NCI-H345 (cell line): ENCODE data around the gene HBQ1.
"Not testable (repeated sequence)": the region's sequence is repeated elsewhere in the genome, so short reads cannot be mapped to it uniquely, and the experiment has no call there.

Experiments used
- DNase-seq: peaks from one replicate; lab custom pipeline; 2025; lab: John Stamatoyannopoulos, UW

Gene HBQ1

GRCh38 chr16:160691-161190, 19.5 kb upstream of the HBQ1 start:
- no peak for DNase-seq

DNA sequence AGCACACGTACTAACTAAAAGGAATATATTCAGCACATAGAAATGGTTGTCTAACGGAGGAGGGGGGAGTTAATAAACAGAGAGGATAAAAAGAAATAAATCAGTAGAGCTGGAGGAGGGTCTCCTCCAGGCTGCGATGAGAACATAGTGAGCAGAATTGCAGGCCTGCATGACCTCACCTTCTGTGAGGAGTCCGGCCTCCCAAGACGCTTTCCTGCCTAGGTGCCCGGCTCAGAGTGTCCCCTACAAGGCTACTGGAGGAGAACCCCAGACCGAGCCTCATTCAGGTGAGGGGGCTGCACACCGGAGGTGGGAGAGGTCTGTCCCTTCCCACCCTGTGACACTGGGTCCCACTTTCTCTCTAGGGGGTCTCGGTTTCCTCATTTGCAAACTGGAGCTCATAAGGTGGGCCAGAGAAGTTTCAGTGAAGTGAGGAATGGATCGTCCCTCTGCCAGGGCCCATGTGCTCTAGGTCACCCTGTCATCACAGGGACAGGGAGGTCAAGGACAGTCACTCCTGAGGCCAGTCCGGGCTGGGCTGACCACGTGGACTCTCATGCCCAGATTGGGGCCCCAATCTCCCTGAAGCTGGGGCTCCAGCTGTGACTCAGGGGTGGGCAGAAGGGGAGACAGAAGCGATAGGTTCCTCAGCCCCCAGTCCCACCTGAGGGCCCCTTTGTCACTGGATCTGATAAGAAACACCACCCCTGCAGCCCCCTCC, 17.8 kb upstream of the HBQ1 start:
- no peak for DNase-seq

DNA sequence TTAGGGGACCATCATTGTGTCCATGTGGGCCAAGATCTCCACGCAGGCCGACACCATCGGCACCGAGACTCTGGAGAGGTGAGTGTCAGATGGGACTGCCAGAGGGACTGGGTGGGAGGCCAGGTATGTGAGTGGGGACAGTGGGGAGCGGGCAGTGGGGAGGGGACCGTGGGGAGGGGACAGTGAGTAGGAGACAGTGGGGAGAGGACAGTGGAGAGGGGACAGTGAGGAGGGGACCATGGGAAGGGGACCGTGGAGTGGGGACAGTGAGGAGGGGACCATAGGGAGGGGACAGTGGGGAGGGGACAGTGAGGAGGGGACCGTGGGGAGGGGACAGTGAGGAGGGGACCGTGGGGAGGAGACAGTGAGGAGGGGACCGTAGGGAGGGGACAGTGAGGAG, 17.1 kb upstream of the HBQ1 start:
- DNase-seq: not testable (repeated sequence)

- not testable (repeated sequence) for DNase-seq
These were observed 16.6 kb upstream of the HBQ1 start for GRCh38 chr16:163696-164095.

GRCh38 chr16:164134-164823, 16.0 kb upstream of the HBQ1 start:
- not testable (repeated sequence) for DNase-seq

GRCh38 chr16:164827-165538, 15.3 kb upstream of the HBQ1 start:
- no peak for DNase-seq

DNA sequence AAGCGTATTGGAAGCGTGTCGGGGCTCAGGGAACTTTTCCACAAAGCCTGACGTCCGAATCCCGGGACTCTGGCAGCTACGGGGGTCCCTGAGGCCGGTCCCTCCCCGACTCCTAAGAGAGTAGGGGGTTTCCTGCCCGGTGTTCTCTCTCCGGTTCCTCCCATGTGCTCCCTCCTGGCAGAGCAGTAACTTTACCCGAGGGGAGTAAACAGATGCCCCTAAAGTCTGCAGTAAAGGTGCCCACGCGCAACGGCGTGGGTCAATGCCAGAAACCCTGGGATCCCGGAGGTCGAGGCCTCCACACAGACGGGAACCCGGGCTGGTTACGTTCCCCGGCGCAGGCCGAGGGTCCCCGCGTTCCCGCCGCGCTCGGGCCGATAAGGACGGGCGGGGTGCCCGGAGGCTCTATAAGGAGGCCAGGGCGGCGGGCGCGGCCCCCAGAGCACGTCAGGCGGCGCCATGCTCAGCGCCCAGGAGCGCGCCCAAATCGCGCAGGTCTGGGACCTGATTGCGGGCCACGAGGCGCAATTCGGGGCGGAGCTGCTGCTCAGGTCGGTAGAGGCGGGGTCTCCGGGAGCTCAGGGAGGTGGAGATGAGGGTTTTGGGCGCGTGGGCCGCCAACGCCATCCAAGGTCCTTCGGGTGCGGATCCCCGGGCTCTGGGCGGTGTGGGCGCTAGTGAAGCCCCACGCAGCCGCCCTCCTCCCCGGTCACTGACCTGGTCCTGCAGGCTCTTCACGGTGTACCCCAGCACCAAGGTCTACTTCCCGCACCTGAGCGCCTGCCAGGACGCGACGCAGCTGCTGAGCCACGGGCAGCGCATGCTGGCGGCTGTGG, 14.5 kb upstream of the HBQ1 start, which contains the start of gene HBM:
TSS of gene HBM (plus strand) at position 440 of the 836 bp plus-strand sequence. CDS start at position 460, 20 bp downstream.
- no peak for DNase-seq

- DNase-seq: no peak
These were observed 13.7 kb upstream of the HBQ1 start for GRCh38 chr16:166375-167121.

GRCh38 chr16:167122-167690, 13.1 kb upstream of the HBQ1 start:
- no peak for DNase-seq

- DNase-seq: no peak
These were observed 11.8 kb upstream of the HBQ1 start for GRCh38 chr16:168424-168823.

GRCh38 chr16:169014-169413, 11.2 kb upstream of the HBQ1 start:
- no peak for DNase-seq

DNA sequence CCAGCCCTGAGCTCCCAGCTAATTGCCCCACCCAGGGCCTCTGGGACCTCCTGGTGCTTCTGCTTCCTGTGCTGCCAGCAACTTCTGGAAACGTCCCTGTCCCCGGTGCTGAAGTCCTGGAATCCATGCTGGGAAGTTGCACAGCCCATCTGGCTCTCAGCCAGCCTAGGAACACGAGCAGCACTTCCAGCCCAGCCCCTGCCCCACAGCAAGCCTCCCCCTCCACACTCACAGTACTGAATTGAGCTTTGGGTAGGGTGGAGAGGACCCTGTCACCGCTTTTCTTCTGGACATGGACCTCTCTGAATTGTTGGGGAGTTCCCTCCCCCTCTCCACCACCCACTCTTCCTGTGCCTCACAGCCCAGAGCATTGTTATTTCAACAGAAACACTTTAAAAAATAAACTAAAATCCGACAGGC, 10.2 kb upstream of the HBQ1 start:
- peak; percentile 45 for DNase-seq

- no peak for DNase-seq
These were observed 9.5 kb upstream of the HBQ1 start for GRCh38 chr16:170788-171187.

DNA sequence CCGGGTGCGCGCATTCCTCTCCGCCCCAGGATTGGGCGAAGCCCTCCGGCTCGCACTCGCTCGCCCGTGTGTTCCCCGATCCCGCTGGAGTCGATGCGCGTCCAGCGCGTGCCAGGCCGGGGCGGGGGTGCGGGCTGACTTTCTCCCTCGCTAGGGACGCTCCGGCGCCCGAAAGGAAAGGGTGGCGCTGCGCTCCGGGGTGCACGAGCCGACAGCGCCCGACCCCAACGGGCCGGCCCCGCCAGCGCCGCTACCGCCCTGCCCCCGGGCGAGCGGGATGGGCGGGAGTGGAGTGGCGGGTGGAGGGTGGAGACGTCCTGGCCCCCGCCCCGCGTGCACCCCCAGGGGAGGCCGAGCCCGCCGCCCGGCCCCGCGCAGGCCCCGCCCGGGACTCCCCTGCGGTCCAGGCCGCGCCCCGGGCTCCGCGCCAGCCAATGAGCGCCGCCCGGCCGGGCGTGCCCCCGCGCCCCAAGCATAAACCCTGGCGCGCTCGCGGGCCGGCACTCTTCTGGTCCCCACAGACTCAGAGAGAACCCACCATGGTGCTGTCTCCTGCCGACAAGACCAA, 7.8 kb upstream of the HBQ1 start, which contains the start of gene HBA2:
TSS of gene HBA2 (plus strand) at position 503 of the 568 bp plus-strand sequence. CDS start at position 540, 37 bp downstream.
- DNase-seq: not testable (repeated sequence)

- not testable (repeated sequence) for DNase-seq
These were observed 6.9 kb upstream of the HBQ1 start for GRCh38 chr16:173211-173854.

DNA sequence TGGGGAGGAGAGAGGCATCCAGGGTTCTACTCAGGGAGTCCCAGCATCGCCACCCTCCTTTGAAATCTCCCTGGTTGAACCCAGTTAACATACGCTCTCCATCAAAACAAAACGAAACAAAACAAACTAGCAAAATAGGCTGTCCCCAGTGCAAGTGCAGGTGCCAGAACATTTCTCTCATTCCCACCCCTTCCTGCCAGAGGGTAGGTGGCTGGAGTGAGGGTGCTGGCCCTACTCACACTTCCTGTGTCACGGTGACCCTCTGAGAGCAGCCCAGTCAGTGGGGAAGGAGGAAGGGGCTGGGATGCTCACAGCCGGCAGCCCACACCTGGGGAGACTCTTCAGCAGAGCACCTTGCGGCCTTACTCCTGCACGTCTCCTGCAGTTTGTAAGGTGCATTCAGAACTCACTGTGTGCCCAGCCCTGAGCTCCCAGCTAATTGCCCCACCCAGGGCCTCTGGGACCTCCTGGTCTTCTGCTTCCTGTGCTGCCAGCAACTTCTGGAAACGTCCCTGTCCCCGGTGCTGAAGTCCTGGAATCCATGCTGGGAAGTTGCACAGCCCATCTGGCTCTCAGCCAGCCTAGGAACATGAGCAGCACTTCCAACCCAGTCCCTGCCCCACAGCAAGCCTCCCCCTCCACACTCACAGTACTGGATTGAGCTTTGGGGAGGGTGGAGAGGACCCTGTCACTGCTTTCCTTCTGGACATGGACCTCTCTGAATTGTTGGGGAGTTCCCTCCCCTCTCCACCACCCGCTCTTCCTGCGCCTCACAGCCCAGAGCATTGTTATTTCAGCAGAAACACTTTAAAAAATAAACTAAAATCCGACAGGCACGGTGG, 6.1 kb upstream of the HBQ1 start:
- DNase-seq: peak; percentile 25

GRCh38 chr16:175011-175949, 5.0 kb upstream of the HBQ1 start:
- no peak for DNase-seq
